ENCODE measurements around the gene SRRT.

The SRRT gene

GRCh38 chr7:100865372-100865911 is 9.5 kb upstream of the SRRT start:
- Histone ChIP-seq H3K36me3 (ENCODE audit: control insufficient read depth in 2 of 2, insufficient read depth in 1 of 2, low read length in 2 of 2) (peaks cover 4 to 14% of the 10 kb centered on the region in 2 experiments; a peak in 2 of 3 replicates), H3K4me1 (ENCODE audit: control insufficient read depth, insufficient read depth, low read length) (no peaks in the 10 kb centered on the region; the same call in 1 of the 2 replicates), H3K9me3 (ENCODE audit: control insufficient read depth, insufficient read depth, low read depth, low read length) (no peaks in the 10 kb centered on the region), H3K27ac (ENCODE audit: extremely low read depth, low read depth, low read length) (no peak overlapping the region), H3K4me3 (ENCODE audit: low read depth, low read length) (no peak overlapping the region)
- CTCF ChIA-PET = interaction anchor here (0.9 kb wide), 1 partner anchor 10 kb away, joined by 3 read pairs; no protein-coding TSS in a partner anchor
- TF ChIP-seq ZFP69B (tag by site-specific recombination; IDR thresholded peaks at IDR 0.05) = no peak
- TF ChIP-seq TSHZ1 (tag by site-specific recombination; IDR thresholded peaks at IDR 0.05; ENCODE audit: borderline replicate concordance) = no peak
- no peak for TF ChIP-seq ZNF350 (tag by site-specific recombination; IDR thresholded peaks at IDR 0.05)
- no peak for TF ChIP-seq ZNF16 (tag by site-specific recombination; IDR thresholded peaks at IDR 0.05; ENCODE audit: low read depth)
- TF ChIP-seq ZNF600 (tag by site-specific recombination; IDR thresholded peaks at IDR 0.05) = peak; percentile 41; the same call in 1 of the 2 replicates
- TF ChIP-seq ZNF449 (tag by site-specific recombination; IDR thresholded peaks at IDR 0.05) = peak; percentile 92
- TF ChIP-seq ZNF426 (tag by site-specific recombination; IDR thresholded peaks at IDR 0.05) = no peak
- no peak for TF ChIP-seq RBAK (tag by site-specific recombination; IDR thresholded peaks at IDR 0.05)
- peak; percentile 56 for TF ChIP-seq CTCF (tag by site-specific recombination; IDR thresholded peaks at IDR 0.05)
- no peak for TF ChIP-seq SCRT2 (tag by site-specific recombination; IDR thresholded peaks at IDR 0.05)
- TF ChIP-seq ZNF157 (tag by site-specific recombination; IDR thresholded peaks at IDR 0.05) = no peak
- no peak for TF ChIP-seq ZNF621 (tag by site-specific recombination; IDR thresholded peaks at IDR 0.05)
- TF ChIP-seq GLIS2 (tag by site-specific recombination; IDR thresholded peaks at IDR 0.05) = no peak
- TF ChIP-seq ZNF433 (tag by site-specific recombination; IDR thresholded peaks at IDR 0.05; ENCODE audit: low read depth) = no peak
- TF ChIP-seq KLF1 (tag by site-specific recombination; IDR thresholded peaks at IDR 0.05) = no peak
- TF ChIP-seq ZNF660 (tag by site-specific recombination; IDR thresholded peaks at IDR 0.05) = no peak
- POLR2A ChIA-PET = no interaction called here

- H3K27ac ChIP-seq (ENCODE audit: extremely low read depth, low read depth, low read length) = peak overlapping the region; percentile 86; the same call in 1 of the 2 replicates
- POLR2A ChIA-PET = interaction anchor here (1.0 to 1.4 kb wide), 3 partner anchors 9 to 160 kb away, joined by 6 to 9 read pairs (median 7); partner anchors contain the start of genes POP7, SLC12A9 and SRRT
- no peak overlapping the region for H3K4me3 ChIP-seq (ENCODE audit: low read depth, low read length)
- CTCF ChIA-PET = no interaction called here
- H3K4me1 ChIP-seq (ENCODE audit: control insufficient read depth, insufficient read depth, low read length) = no peaks in the 10 kb centered on the region; the same call in 1 of the 2 replicates
- no peaks in the 10 kb centered on the region for H3K9me3 ChIP-seq (ENCODE audit: control insufficient read depth, insufficient read depth, low read depth, low read length)
- peaks cover 7 to 14% of the 10 kb centered on the region in 2 experiments; a peak in 2 of 3 replicates for H3K36me3 ChIP-seq (ENCODE audit: control insufficient read depth in 2 of 2, insufficient read depth in 1 of 2, low read length in 2 of 2)
- TF ChIP-seq ZNF513 (tag by site-specific recombination; IDR thresholded peaks at IDR 0.05) = peak; percentile 51; the same call in 1 of the 2 replicates
- TF ChIP-seq ZBTB6 (tag by site-specific recombination; IDR thresholded peaks at IDR 0.05) = 0 out of 2 replicates have a peak, but pooled peaks have one; percentile 12
- TF ChIP-seq TCF7L2 (IDR thresholded peaks at IDR 0.05; ENCODE audit: borderline replicate concordance, low read depth, low read length) = no peak
- peak; percentile 69 for TF ChIP-seq HIC1 (tag by site-specific recombination; IDR thresholded peaks at IDR 0.05)
- no peak for TF ChIP-seq ZNF596 (tag by site-specific recombination; IDR thresholded peaks at IDR 0.05)
- TF ChIP-seq KLF8 (tag by site-specific recombination; IDR thresholded peaks at IDR 0.05) = no peak
Measured at GRCh38 chr7:100865938-100866728, 8.8 kb upstream of the SRRT start.

Measured in HEK293 (cell line).